GM13977 (cell line): Measurements from ENCODE around the gene RASGRF1.

ENCODE experiments used
- DNase-seq: peaks from one replicate; pipeline ENCODE4 v3.0.0; 2012; ENCODE audit warnings: low spot score
- in situ Hi-C: fragments of 300-500 bp; cut with MboI; formaldehyde crosslinking; loops from one replicate; pipeline ENCODE4 v1.12.0; 2022; ENCODE audit warnings: low sequenced_read_pairs, low pct_unique_long_range_greater_than_20kb, mixed read lengths, inconsistent platforms; ENCODE audit not compliant: unreplicated experiment
- TF ChIP-seq, protein P1 (sequence below): IDR thresholded peaks from 2 replicates; pipeline ENCODE4 v1.5.1; 2012; ENCODE audit warnings: mild to moderate bottlenecking, control low read depth; ENCODE audit not compliant: insufficient read depth; ENCODE audit errors: extremely low read depth, missing control alignments

RASGRF1 gene

DNA sequence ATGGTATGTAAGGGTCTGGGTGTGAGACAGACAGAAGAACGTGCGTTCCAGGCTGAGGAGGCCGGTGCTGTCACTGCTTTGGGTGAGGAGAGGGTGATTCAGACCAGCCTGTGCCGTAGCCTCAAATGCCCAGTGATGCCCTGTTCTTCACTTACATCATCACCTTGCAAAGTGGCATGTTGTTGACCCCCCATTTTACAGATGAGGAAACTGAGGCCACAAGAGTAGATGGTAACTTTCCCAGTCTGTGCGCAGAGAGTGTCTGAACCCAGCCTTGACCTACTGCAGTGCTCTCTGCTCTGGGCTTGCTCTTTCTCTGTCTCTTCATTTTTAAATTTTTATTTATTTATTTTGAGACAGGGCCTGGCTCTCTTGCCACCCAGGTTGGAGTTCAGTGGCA, 144.1 kb downstream of the RASGRF1 start:
- in situ Hi-C loops, result no loop called here
- TF ChIP-seq, protein P1, sequence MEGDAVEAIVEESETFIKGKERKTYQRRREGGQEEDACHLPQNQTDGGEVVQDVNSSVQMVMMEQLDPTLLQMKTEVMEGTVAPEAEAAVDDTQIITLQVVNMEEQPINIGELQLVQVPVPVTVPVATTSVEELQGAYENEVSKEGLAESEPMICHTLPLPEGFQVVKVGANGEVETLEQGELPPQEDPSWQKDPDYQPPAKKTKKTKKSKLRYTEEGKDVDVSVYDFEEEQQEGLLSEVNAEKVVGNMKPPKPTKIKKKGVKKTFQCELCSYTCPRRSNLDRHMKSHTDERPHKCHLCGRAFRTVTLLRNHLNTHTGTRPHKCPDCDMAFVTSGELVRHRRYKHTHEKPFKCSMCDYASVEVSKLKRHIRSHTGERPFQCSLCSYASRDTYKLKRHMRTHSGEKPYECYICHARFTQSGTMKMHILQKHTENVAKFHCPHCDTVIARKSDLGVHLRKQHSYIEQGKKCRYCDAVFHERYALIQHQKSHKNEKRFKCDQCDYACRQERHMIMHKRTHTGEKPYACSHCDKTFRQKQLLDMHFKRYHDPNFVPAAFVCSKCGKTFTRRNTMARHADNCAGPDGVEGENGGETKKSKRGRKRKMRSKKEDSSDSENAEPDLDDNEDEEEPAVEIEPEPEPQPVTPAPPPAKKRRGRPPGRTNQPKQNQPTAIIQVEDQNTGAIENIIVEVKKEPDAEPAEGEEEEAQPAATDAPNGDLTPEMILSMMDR, result no peak
- no peak for DNase-seq

DNA sequence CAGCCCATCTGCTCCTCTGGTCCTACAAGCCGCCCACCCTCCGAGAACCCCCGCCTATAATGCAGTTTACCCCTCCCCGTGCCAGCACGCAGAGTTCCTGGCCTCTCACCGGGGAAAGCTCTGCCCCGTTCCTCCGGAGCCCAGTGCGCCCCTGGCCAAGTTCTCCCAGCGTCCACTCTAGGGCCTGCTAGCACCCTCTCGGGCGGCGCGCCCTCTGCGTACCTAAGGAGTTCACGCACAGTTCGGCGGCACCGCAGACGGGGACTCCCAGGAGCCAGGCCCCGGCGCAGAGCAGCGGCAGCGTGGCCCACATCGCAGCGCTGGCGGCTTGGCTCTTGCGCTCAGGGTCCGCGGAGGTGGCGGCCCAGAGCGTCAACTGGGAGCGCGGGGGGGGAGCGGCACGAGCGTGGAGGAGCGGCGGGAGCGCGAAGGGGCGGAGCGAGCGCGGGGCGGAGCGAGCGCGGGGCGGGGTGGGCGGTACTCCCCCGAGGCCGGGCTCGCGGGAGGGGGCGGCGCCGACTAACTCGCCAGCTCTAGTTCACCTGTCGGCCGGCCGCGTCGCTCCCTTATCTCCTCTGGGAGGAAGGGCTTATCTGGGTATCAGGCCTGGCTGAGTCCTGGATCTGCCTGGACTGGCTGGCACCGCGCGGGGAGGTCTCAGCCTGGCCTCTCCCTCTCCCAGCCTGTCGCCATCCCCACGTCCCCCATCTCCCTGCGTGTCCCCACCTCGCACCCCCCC, 145.7 kb downstream of the RASGRF1 start, which contains the start of gene CTSH:
Gene CTSH (minus strand): TSS at position 378 of the 739 bp plus-strand sequence. CDS start 65 bp downstream, at position 313.
- in situ Hi-C loops, result no loop called here
- TF ChIP-seq, protein P1, result no peak
- DNase-seq, result peak; percentile 94

DNA sequence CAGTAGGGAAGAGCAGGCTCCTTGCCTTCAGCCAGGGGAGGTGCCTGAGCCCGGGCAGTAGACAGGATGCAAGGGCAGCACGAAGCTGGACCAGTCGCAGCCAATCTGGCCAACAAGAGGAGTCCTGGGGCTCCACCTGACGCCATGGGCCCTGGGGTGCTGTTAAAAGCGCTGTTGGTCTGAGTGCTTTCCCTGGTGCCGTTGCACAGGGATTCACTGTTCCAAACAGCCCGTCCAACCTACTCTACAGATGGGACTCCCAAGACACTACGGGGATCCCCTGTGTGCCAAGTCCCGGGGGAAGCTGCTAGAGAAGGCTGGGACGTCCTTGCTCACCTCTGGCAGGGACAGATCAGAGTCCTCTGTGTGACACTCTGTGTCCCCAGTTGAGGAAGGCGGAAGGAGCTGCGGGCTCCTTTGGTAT, 146.4 kb downstream of the RASGRF1 start:
- in situ Hi-C loops, result no loop called here
- TF ChIP-seq, protein P1, result no peak
- DNase-seq, result no peak

DNA sequence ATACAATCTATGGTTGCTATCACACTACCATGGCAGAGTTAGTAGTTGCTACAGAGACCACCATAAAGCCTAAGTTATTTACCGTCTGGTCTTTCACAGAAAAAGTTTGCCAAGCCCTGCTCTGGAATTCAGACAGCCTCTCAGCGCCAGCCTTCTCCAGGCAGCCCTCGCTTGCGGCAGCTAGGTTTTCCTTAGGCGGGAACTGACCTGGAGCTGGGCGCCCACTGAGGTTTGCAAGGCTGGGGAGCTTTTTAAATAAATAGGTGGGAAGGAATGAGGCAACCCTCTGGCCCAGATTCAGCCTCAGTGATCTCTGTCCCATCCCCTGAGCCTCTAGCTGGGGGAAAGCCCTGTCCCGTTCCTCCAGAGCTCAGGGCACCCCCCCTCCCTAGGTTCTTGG, 146.9 kb downstream of the RASGRF1 start:
- TF ChIP-seq, protein P1, result no peak
- DNase-seq, result no peak
- in situ Hi-C loops, result no loop called here

DNA sequence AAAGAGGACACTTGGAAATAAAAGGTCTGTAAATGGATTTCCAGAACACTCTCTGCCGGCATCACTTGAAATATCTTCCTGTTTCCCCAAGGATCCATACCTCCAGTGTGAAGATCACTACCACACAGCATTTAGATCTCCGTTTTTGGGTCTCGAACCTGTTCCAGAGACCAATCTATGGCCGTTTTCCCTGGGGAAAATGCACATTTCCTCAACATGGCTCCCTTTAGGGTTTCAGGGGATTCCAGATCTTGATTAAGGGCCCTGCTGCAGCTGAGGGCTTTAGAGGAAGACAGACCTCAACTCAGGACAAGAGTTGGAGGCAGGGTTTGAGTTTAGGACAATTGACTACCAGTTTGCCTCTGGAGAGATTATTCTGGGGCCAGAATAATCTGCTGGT, 147.8 kb downstream of the RASGRF1 start:
- TF ChIP-seq, protein P1, result no peak
- no peak for DNase-seq
- in situ Hi-C loops, result no loop called here

DNA sequence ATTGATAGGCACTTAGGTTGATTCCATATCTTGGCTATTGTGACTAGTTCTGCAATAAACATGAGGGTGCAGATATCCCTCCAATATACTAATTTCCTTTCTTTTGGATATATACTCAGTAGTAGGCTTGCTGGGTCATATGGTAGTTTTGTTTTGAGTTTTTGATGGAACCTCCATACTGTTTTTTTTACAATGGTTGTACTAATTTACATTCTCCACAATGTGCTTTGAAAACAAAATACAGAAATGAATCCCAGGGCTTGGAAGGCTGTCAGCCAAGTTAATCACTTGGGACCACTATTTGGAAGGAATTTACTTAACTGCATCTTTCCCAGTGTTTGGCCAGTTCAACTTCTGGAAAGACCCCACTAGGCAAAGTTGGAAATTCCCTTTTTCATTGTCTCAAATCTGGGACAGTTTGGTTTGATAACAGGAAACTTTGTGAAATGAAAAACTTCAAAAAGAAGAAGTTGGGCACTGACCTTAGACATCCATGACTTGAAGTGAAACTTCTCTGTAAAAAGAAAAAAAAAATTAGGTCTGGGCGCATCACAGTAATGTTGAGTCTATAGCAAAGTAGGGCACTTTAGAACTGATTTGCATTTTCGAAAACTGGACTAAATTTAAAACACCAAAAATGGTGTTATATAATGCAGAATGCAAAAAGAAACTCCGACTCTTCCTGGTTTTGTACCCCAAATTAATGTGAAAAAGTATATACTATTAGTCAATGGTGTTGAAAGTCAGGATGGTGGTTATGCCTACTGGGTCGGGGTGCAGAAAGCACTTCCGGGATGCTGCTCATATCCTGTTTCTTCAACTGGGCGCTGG, 151.7 kb downstream of the RASGRF1 start:
- TF ChIP-seq, protein P1, result no peak
- DNase-seq, result peak; percentile 74
- in situ Hi-C loops, result no loop called here
